Measurements from ENCODE around the gene P2RY6.

Gene P2RY6

DNA sequence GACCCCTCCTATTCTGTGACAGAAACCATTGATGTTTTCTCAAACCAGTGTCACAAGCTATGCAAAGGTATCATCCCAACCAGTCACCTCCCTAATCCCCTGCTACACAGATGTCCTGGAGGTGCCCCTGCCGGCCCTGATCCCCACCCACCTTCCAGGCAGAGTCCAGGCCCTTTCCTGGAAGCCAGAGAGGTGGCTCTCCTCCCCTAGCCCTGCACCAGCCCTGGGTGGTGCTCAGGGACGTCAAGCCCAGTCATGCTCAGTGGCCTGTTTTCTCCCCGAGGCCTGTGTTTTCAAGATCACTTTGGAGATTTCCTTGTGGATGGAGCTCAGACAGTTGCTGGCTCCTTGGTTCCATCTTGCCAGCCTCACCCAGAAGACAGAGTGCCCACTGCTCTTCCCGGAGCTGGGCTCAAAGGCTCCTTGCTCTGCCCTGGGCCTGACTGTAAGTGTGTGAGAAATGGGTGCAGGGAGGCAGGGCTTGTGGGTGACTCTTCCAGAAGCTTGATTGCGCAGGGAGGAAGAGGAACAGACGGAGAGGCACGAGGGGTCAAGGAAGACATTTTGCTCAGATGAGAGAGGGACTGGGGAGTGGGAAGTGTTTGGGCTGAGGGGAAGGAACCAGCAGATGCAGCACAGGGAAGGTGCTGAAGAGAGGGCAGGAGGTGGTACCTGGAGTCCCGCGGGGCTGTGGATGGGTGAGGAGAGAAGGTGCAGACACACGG lies 11.3 kb downstream of the P2RY6 start:
- TF ChIP-seq, protein P1, sequence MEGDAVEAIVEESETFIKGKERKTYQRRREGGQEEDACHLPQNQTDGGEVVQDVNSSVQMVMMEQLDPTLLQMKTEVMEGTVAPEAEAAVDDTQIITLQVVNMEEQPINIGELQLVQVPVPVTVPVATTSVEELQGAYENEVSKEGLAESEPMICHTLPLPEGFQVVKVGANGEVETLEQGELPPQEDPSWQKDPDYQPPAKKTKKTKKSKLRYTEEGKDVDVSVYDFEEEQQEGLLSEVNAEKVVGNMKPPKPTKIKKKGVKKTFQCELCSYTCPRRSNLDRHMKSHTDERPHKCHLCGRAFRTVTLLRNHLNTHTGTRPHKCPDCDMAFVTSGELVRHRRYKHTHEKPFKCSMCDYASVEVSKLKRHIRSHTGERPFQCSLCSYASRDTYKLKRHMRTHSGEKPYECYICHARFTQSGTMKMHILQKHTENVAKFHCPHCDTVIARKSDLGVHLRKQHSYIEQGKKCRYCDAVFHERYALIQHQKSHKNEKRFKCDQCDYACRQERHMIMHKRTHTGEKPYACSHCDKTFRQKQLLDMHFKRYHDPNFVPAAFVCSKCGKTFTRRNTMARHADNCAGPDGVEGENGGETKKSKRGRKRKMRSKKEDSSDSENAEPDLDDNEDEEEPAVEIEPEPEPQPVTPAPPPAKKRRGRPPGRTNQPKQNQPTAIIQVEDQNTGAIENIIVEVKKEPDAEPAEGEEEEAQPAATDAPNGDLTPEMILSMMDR (IDR thresholded peaks at IDR 0.05; ENCODE audit: poor library complexity, severe bottlenecking): no peak
- no peak for DNase-seq (ENCODE audit: low spot score)
- no peaks in the 10 kb centered on the region for H3K4me1 ChIP-seq (ENCODE audit: insufficient read depth, poor library complexity, severe bottlenecking)

GRCh38 chr11:73284106-73284505 lies 12.0 kb downstream of the P2RY6 start:
- TF ChIP-seq, protein P1 (IDR thresholded peaks at IDR 0.05; ENCODE audit: poor library complexity, severe bottlenecking): no peak
- Histone ChIP-seq H3K9me3 (ENCODE audit: severe bottlenecking) (no peaks in the 10 kb centered on the region), H3K27me3 (ENCODE audit: insufficient read depth, poor library complexity, severe bottlenecking) (no peaks in the 10 kb centered on the region), H3K36me3 (ENCODE audit: low read depth) (no peaks in the 10 kb centered on the region), H3K27ac (ENCODE audit: poor library complexity, severe bottlenecking) (no peak overlapping the region), H3K4me3 (ENCODE audit: severe bottlenecking) (no peak overlapping the region), H3K4me1 (ENCODE audit: insufficient read depth, poor library complexity, severe bottlenecking) (peaks cover 4% of the 10 kb centered on the region)
- ATAC-seq (ENCODE audit: low read depth): no peak
- DNase-seq (ENCODE audit: low spot score): no peak

More for the DNA sequence above, 11.3 kb downstream of the P2RY6 start:
- no peaks in the 10 kb centered on the region for H3K9me3 ChIP-seq (ENCODE audit: severe bottlenecking)
- H3K4me3 ChIP-seq (ENCODE audit: severe bottlenecking): no peak overlapping the region
- H3K27me3 ChIP-seq (ENCODE audit: insufficient read depth, poor library complexity, severe bottlenecking): no peaks in the 10 kb centered on the region
- no peak overlapping the region for H3K27ac ChIP-seq (ENCODE audit: poor library complexity, severe bottlenecking)
- ATAC-seq (ENCODE audit: low read depth): no peak
- H3K36me3 ChIP-seq (ENCODE audit: low read depth): no peaks in the 10 kb centered on the region

GRCh38 chr11:73285721-73286120 lies 13.6 kb downstream of the P2RY6 start:
- H3K27me3 ChIP-seq (ENCODE audit: insufficient read depth, poor library complexity, severe bottlenecking): no peaks in the 10 kb centered on the region
- H3K36me3 ChIP-seq (ENCODE audit: low read depth): no peaks in the 10 kb centered on the region
- ATAC-seq (ENCODE audit: low read depth) (no peak), DNase-seq (ENCODE audit: low spot score) (no peak)
- H3K4me3 ChIP-seq (ENCODE audit: severe bottlenecking): no peak overlapping the region
- peaks cover 7% of the 10 kb centered on the region for H3K4me1 ChIP-seq (ENCODE audit: insufficient read depth, poor library complexity, severe bottlenecking)
- H3K9me3 ChIP-seq (ENCODE audit: severe bottlenecking): no peaks in the 10 kb centered on the region
- TF ChIP-seq, protein P1 (IDR thresholded peaks at IDR 0.05; ENCODE audit: poor library complexity, severe bottlenecking): no peak
- no peak overlapping the region for H3K27ac ChIP-seq (ENCODE audit: poor library complexity, severe bottlenecking)

GRCh38 chr11:73286240-73286810 lies 14.2 kb downstream of the P2RY6 start:
- Histone ChIP-seq H3K27me3 (ENCODE audit: insufficient read depth, poor library complexity, severe bottlenecking) (no peaks in the 10 kb centered on the region), H3K9me3 (ENCODE audit: severe bottlenecking) (no peaks in the 10 kb centered on the region), H3K27ac (ENCODE audit: poor library complexity, severe bottlenecking) (no peak overlapping the region), H3K36me3 (ENCODE audit: low read depth) (no peaks in the 10 kb centered on the region), H3K4me1 (ENCODE audit: insufficient read depth, poor library complexity, severe bottlenecking) (peaks cover 7% of the 10 kb centered on the region), H3K4me3 (ENCODE audit: severe bottlenecking) (no peak overlapping the region)
- no peak for ATAC-seq (ENCODE audit: low read depth)
- no peak for DNase-seq (ENCODE audit: low spot score)
- TF ChIP-seq, protein P1 (IDR thresholded peaks at IDR 0.05; ENCODE audit: poor library complexity, severe bottlenecking): no peak

Data from RWPE2 (cell line).